HEK293T (cell line): ENCODE measurements around the gene TRIM24.

Experiments used
- ARNT ChIP-seq: fragments of 450-650 bp; IDR thresholded peaks from 2 replicates; pipeline ENCODE4 v1.6.1; 2017; ENCODE audit warnings: mild to moderate bottlenecking
- BHLHE40 ChIP-seq: fragments of 450-650 bp; IDR thresholded peaks from 2 replicates; pipeline ENCODE4 v1.6.1; 2016; ENCODE audit warnings: mild to moderate bottlenecking, moderate library complexity, borderline replicate concordance
- FOXA1 ChIP-seq: fragments of 450-650 bp; IDR thresholded peaks from 2 replicates; pipeline ENCODE4 v1.6.1; 2016; ENCODE audit warnings: mild to moderate bottlenecking
- FOXK2 ChIP-seq: fragments of 450-650 bp; IDR thresholded peaks from 2 replicates; pipeline ENCODE4 v1.6.1; 2016; ENCODE audit warnings: mild to moderate bottlenecking
- FOXM1 ChIP-seq: fragments of 450-650 bp; IDR thresholded peaks from 2 replicates; pipeline ENCODE4 v1.6.1; 2017; ENCODE audit warnings: mild to moderate bottlenecking, borderline replicate concordance
- HDGF ChIP-seq: fragments of 450-650 bp; IDR thresholded peaks from 2 replicates; pipeline ENCODE4 v1.6.1; 2017; ENCODE audit warnings: antibody characterized with exemption, borderline replicate concordance
- L3MBTL2 ChIP-seq: fragments of 450-650 bp; conservative IDR thresholded peaks from 2 replicates; pipeline ENCODE4 v1.6.1; 2016; ENCODE audit warnings: mild to moderate bottlenecking
- LEF1 ChIP-seq: fragments of 450-650 bp; IDR thresholded peaks from 2 replicates; pipeline ENCODE4 v1.6.1; 2017; ENCODE audit warnings: mild to moderate bottlenecking, borderline replicate concordance
- NFRKB ChIP-seq: fragments of 450-650 bp; IDR thresholded peaks from 2 replicates; pipeline ENCODE4 v1.6.1; 2016; ENCODE audit warnings: mild to moderate bottlenecking, moderate library complexity
- SUZ12 ChIP-seq: fragments of 450-650 bp; IDR thresholded peaks from 2 replicates; pipeline ENCODE4 v1.6.1; 2016; ENCODE audit warnings: mild to moderate bottlenecking
- ZNF384 ChIP-seq: fragments of 450-650 bp; IDR thresholded peaks from 2 replicates; pipeline ENCODE4 v1.6.1; 2016

- no peak for TF ChIP-seq ARNT
- TF ChIP-seq BHLHE40, result no peak
- no peak for TF ChIP-seq HDGF
- no peak for TF ChIP-seq NFRKB
- TF ChIP-seq ZNF384, result no peak
- no peak for TF ChIP-seq SUZ12
- TF ChIP-seq FOXK2, result no peak
- TF ChIP-seq FOXM1, result no peak
- TF ChIP-seq L3MBTL2, result no peak
- TF ChIP-seq LEF1, result no peak
- no peak for TF ChIP-seq FOXA1
These were observed 17.1 kb downstream of the TRIM24 start for GRCh38 chr7:138477081-138477578.
